Activated CD4-positive, alpha-beta T cell treated with anti-CD3 and anti-CD28 coated beads for 4 hours (primary cell): ENCODE data around the gene IL11RA.
A peak's percentile ranks its signal among the peaks of the same experiment; 100 is the strongest.

Source experiments
- DNase-seq, 2 donors: peaks; one replicate each; pipeline ENCODE4 v3.0.0-alpha.2; 2020

The IL11RA gene

DNA sequence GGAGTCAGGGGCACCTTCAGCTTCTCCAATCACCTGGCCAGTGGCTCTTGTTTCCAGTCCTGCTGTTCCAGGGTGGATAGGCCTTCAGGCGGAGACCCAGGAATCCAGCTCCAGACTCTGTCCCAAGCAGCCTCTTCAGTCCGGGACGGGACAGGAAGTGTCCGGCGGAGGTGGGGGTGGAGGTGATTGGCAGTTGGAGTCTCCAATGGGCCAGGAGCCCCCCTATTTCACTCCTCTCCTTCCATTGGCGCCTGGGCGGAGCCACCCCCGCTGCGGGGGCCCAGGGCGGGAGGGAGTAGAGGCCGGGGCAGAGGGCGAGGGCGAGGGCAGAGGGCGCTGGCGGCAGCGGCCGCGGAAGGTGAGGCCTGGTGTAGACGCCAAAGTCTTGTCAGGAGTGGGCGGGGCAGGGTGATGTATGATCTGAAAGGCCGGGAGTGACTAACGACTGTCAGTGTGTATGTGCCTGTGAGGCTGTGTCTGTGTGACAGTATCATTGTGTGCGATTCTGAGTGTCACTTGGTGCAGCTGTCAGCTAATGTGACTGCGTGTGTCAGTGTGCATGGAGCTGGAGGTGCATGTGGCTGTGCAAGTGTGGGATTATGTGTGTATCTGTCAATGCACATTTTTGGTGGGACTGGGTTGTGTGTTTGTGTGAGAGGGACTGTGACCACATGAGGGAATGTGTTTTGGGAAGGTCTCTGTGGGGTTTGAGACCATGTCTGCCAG is at the start of gene IL11RA:
TSS of gene IL11RA (plus strand) at position 310 of the 726 bp plus-strand sequence. CDS start 3,033 bp downstream, outside the sequence.
- peak; percentile 55 to 60 for DNase-seq

DNA sequence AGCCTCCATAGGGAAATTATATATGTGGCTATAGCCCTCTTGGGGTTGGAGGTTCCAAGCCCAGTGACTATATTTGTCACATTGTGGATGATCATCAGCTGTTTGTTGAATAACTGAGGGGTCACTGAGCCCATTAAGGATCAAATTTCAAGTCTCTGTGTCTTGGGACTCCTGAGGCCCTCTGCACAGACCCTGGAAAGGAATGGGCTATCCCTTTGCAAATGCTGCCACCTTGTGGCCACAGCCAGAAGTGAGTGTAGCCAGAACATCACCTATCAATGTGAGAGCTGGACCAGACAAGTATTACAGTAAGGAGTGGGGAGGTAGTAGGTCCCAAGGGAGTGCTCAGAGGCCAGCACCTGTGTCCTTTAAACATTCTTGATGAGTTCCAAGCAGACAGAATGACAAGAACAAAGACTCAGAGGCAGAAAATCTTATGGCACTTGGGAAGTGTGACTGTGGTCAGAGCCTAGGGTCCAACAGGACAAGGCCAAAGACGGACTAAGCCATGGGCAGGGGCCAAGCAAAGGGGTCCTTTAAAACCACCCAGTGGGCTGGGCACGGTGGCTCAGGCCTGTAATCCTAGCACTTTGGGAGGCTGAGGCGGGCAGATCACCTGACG is 48.3 kb upstream of the IL11RA start:
- DNase-seq, result peak; percentile 68 to 84

DNA sequence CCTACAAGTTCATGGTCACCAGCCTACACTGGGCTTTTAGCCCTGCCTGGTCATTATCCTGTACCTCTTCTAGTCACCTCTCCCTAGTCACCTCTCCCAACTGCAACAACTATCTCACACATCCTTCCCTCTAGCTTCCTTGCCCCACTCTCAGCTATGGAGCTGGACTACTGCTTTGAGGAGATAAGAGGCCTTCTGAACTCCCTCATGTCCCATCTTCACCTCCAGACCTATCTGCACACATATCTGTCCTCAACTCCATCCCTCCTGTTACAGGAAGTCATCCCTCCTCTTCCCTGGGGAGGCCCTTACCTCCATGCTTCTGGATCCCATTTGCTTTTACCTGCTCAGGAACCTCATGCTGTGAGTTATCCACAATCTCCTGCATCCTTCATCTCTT is 45.8 kb upstream of the IL11RA start:
- DNase-seq, result no peak

DNA sequence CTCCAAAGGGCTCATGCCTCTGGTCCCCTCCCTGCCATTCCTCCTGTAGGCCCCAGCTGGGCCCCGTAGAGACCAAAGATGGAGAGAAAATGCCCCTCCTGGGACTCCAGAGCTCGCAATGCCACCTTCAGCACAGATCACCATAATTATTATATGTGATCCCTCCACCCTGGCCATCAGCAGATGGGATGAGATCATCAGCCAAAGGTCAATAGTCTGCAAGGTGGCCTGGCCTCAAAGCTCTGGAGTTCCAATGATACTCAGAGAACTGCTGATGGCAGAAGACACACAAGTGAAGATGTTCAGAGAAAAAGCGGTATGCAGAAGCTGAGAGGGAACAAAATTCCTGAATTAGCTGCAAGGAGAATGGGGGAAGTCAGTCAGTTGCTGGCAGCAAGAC is 45.1 kb upstream of the IL11RA start:
- no peak for DNase-seq

DNA sequence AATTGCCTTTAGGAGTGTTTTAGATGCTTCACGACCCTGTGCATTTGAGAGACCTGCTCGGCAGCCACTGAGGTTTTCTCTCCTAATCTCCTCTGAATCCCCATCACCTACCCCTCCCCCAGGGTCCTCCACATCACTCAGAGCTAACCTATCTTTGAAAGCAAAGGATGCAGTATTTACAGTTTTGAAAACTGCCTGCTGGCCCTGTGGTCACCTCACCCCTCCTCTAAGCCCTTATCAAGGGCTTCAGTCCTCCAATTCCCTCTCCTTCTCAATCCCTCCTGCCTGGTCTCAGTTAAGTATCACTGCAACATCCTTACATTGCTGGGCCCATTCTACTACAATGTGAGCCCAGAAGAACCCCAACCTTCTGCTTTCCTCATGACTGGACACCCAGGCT is 44.7 kb upstream of the IL11RA start:
- no peak for DNase-seq

DNA sequence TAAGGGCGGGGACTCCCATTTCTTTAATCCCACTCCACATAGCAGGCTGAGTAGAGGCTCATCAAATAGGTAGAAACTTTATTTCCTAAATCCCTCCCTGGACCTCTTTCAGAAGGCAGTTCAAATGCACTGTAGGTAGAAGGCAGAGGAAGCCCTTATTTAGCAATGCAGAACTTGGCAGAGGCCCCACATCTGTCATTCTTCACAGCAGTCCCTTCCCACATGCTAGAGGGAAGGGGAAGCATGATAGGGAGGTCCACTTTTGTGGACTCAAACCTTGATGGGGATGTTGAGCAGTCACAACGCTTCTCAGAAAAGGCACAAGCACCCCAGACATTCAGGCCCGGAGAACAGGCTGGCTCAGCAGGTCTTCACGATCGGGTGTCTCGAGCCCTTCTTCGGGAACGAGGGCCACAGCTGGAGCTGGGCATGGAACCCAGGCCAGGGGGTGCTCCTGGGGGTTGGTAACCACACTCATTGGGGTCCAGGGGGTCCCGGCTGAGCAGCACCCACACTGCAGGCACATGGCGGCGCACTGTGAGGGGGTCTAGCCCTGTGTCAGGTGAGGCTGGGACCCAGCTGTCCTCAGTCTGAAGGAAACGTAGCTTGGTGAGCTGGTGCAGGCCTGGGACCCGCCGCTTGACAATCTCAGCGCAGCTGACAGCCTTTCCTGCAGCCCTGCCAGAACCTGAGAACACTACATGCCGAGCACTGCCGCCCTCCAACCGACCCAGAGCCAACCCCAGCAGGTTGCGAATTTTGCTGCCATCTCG is 41.4 kb upstream of the IL11RA start:
- DNase-seq, result no peak

DNA sequence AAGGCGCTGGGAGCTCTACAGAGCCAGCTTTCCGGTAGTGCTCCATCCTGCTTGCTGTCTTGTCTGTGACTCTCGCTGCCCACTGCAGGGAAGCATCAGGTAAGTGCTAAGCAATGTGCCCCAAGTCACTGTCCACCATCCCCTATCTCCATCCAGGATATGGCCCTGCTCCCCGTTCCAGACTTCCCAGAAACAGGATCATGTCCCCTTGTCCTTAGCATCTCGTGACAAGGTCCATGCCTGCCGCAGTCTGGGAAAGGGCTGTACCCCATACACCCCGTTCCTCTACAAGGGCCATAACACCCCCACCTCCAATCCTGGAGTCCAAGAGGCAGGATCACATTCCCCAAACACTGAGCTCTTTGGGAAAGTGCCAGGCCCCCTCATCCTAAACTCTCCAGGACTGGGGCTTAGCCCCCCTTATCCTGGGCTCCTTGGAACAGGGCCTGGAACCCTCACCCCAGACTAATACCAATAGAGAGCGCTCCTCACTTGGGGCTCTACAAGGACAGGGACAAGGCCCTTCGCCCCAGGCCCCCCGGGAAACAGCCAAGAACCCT is 40.7 kb upstream of the IL11RA start:
- DNase-seq, result peak in 1 of 2 donors; percentile 18

DNA sequence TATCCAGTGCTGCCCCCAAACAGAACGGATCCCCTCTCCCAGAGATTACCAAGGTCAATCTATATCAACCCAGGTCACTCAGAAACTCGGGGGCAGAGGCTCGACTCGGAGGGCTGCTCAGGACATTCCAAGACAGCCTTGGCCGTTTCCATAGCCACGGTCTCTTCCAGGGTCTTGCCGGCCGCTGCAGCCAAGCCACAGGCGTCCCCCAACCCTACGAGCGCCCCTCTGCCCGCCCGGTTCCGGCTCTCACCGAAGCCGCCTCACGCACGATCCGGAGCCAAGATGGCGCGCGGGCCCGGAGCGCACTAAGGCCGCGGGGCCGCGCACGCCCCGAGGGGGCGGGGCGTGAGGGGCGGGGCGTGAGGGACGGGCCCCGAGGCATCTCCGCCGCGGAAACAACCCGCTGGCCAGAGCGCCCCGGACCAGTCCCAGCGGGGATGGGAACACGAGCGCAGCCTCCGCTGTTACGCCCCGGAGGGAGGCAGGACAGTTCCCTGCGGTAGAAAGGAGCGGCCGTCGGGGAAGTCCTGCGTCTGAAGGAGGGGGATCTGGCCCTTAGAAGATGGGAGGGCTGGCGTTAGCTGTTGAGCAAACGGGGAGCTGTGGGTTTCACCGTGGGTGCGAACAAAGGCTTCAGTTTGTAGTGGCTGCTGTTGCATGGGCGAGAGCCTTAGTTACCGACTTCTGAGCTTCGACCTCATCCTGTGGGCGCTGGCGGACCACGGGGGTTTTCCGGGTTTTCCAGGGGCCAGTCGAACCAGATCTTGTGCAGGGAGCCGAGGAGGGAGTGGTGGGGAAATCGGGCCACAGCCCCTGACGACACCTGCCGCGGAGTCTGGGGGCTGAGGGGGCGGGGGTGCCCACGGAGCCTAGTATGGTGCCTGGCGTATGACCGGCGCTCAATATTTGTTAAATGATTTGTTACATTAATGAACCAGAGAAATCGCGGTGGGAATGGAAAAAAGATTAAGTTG is 39.9 kb upstream of the IL11RA start, which contains the start of gene RPP25L:
TSS of gene RPP25L (minus strand) at position 287 of the 977 bp plus-strand sequence. CDS start 801 bp downstream, outside the sequence.
- peak; percentile 77 to 78 for DNase-seq

DNA sequence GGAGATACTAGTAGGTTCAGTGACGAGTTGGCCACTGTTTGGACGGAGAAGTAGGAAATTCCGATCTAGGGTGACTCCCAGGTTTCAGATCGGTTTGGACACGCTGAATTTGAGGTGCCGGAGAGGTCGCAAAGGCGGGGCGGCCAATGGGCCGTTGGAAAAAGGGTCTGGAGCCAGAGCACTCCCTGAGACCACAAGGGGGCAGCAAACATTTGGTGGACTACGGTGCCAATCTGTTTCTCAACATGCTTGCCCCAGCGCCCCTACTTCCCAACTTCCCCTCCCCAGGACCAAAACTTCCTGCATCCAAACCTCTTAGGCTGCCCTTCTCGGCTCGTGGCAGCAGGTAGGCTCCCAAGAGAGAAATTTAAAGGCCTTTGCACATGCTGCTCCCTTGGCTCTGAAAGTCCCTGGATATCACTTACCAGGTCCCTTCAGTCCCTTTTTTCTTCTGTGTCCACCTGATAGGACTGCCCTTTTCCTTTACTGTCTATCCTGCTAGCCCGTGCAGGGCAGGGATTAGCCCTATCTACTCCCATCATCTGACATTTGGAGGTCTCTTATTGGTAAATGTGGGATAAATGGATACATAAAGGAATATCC is 39.1 kb upstream of the IL11RA start:
- peak; percentile 68 to 71 for DNase-seq

DNA sequence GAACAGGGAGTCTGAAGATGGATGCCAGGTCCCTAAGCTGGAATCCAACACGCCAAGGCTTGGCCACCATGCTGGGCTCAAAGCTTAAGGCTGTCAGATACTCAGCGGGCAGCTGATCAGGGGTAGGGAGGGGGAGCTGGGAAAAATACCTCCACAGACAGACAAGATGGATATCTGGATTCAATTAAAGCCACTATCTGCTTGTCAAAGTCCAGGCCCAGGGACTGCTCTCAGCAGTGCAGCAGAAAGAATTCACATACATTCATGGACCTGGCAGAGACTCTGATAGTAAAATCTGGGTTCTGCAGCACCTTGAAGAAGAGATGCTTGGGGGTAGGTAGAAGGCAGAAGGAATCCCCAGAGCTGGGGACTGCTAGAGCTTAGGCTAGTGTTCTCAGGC is 36.9 kb upstream of the IL11RA start:
- DNase-seq, result no peak

DNA sequence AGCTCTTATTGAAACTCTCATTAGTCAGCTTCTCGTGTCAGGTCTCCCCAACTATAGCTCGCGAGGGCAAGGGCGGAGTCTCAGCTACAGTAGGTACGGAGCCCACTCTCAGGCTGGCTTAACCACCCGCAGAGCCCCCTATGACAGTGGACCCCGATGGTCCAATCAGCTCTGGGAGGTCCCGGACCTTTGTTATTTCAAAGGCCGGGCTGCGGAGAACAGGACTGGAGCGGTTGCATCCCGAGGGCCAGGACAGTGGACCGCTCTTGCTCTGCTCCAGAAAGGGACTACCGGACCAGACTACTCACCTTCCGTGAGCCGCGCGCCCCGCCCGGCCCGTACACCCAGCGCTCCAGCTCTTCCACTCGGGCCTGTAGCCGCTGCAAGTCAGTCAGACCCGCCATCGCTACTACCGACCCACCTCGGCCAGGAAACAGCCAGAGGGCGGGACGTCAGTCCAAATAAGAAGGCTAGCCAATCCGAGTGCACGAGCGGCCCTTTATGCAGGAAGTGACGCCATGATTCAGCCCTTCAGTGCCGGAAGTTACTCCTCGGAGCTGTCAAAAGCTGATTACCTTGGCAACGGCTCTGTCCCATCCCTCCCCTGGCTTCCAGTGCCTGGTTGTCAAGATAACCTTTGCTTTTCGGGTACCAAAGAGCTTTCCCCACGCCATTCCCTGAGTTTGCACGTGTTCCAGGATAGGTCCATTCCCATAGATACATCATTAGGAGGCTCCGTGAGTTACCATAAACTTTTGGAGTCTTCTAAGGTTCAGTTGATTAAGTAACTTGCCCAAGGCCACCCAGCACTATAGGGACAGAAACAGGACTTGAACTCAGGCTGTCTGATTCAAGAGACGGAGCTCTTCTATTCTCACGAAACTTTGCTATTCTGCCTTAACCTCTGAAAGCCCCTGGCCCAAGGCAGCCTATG is 31.7 kb upstream of the IL11RA start, which contains the start of gene DCTN3:
TSS of gene DCTN3 (minus strand) at position 435 of the 934 bp plus-strand sequence. CDS start at position 404, 31 bp downstream.
- DNase-seq, result peak; percentile 87 to 89

DNA sequence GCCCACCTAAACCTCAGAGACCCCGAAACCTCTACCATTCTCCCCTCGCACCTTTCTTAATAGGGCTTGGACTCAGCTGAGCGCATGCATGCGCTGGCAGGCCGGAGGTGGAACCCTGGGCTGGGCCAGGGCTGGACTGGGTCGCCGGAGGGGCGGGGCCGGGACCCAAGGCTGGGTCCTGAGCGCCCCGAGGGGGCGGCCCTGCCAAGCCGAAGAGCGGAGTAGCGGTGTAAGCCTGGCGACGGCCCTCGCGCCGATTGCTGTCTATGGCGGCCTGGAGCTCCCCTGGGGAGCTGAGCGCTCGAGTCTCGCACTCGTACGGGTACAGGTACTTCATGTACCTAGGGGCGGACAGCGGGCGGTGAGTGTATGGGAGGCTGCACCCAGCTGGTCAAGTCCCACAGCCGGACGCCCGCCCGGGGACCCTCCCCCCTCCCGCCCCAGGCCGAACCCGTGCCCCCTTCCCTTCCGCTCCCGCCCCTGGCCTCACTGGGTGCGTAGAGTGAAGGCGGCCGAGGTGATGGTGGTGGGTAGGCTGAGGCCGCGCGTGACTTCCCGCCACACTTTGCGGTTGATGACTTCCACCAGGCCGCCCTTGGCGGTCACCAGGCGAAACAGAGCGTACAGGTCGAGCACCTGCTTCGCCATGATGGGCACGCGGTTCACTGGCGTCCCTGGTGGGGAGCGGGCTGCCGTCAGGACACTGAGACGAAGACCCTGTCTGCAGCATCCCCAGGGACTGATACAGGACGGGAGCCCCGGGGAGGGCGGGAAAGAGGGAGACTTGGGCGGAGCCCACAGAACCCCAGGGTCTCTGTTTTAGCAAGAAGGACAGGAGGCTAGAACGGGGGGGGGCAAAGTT is 28.4 kb upstream of the IL11RA start:
- DNase-seq, result no peak

DNA sequence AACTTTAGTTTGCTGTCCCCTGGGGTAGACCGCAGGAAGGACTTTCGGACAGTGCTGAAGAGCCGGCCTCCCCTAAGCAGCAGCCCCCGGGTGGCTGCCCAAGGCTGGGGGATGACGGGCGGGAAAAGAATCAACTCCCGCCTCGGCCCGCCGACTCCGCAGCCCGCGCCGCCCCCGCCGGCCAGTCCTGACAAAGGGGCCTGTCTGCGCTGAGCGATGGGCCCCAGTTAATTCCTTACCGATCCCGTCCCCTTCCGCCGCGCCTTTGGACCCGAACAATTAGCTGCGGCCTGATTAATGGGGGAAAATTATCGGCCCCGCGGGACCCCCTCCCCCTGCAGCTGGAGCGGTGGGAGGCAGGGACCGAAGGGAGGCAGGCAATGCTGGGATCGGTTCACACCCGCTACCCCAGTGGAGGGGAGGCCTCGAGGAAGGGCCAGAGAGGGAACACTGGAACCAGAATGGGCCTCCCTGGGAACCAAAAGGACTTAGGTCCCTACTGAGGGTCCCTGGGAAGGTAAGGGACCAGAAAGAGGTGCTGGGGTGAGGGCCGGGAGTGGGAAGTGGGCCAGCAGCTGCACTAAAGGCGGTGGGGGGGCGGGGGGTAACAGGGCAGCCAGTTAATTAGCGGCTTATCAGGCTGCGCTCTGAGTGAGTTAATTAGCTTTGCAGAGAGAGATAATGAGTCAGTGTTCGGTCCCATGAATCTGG is 27.4 kb upstream of the IL11RA start:
- no peak for DNase-seq

DNA sequence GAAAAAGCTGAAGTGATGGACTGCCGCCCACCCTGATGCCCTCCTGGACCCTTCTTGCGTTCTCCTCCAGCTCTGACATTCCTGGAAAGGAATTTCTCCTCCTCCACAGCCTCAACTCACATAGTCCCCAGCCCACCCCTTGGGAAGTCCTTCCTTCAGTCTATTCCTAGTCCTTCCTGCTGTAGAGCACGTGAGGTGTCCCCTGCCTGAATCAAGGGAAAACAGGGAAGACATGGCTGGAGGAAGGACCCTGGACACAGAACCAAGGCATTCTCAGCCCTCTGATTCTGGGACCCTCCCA is 26.8 kb upstream of the IL11RA start:
- no peak for DNase-seq

DNA sequence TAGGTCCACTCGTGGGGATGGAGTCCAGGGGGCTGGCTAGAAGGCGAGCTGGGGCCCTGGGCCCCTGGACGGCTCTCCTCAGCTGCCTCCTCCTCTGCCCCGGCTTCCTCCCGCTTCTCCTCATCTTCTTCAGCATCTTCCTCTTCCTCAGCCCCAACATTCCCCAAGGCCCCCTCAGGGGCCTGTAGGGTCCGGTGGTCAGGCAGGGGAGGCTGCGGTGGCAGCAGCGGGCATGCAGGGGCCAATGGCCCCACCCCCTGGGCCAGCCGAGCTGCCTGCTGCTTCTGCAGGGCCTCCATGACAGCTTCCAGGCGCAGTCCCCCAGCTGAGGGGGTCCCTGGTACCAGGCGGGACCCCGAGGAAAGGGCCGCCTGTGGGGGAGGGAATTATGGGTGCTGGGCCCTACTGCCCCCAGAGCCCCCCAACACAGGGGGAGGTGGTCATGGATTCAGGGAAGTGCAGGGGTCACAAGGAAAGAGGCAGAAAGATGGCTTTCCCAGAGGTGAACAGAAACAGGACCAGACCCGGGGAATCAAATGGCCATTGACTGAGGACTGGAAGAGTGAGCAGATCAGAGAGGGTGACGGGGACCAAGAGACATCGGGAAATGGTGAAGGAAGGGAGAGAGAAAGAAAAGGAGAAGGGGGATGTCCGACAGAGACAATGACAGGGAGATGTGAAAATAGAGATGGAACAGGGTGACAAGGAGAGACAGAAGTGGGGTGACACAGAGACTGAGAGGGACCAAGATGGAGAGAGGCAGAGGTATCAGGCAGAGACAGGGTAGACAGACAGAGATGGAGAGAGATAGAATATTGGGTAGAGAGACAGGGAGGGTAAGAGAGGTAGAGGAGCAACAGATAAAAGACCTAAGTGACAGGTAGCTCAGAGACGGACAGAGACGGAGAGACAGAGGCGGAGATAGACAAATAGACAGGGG is 24.0 kb upstream of the IL11RA start:
- no peak for DNase-seq

DNA sequence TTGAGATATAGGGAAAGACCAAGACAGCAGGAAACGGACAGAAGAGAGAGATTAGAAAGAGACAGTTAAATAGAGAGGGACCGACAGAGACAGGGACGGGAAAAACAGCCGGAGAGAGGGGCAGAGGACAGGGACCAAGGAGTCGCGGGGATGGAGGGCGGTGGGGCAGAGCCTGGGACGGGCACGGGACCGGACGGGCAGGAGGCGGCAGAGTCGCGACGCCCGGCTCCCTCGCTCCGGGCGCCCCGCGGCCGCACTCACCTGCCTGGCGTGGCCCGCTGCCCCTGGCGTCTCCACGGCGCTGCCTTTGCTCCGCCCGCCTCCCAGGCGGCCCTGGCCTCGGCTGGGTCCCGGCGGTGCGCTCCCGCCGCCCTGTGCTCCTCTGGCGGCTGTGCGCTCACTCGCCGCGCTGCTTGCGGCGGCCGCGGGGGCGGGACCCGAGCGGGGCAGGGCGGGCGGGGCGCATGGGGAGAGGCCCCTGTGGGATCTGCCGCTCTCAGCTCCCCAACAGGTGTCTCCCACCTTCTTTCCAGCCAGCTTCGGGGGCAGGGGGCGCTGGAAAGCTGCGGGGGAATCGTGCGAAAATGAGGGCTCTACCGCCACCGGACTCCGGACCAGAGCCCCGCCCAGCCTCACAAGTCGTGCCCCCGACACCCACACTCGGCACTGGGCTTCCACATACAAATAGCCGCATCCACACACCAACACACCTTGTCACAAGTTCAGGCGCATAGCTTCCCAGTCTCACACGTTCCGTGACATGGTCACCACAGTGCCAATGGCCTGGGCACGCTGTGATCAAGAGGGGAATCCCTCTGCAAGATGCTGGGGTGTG is 23.1 kb upstream of the IL11RA start, which contains the start of gene ARID3C:
TSS of gene ARID3C (minus strand) at position 411 of the 835 bp plus-strand sequence. CDS start 1,052 bp downstream, outside the sequence.
- peak; percentile 40 to 49 for DNase-seq

DNA sequence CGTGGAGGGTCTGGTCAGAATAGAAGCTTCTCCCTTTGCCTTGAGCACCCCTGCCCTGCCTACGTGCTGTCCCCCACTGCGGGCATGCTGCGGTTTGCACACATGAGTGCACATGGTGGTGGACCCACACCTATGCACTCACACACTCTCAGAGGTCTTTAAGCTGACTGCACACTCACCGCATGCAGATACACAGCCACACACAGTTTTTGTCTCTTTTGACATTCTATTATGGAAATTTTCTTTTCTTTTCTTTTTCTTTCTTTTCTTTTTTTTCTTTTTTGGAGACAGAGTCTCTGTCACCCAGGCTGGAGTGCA is 22.5 kb upstream of the IL11RA start:
- DNase-seq, result no peak
